ENCODE measurements around the gene PIM3.

- TF ChIP-seq CTCF (IDR thresholded peaks at IDR 0.05) (no peak), POLR2A (IDR thresholded peaks at IDR 0.05) (no peak)
These were observed 49.4 kb downstream of the PIM3 start for GRCh38 chr22:50009765-50010675.
